HuH-7 (cell line): ENCODE data around the gene AXL.
"Not testable (repeated sequence)": the region's sequence is repeated elsewhere in the genome, so short reads cannot be mapped to it uniquely, and the experiment has no call there.

Source experiments
- DNase-seq: peaks from one replicate; pipeline ENCODE4 v3.0.0; 2011; ENCODE audit warnings: low spot score

The AXL gene

GRCh38 chr19:41206926-41207750, 11.9 kb upstream of the AXL start:
- DNase-seq = no peak

- no peak for DNase-seq
Measured at GRCh38 chr19:41214161-41214560, 4.9 kb upstream of the AXL start.

GRCh38 chr19:41217741-41218140, 1.3 kb upstream of the AXL start:
- no peak for DNase-seq

- no peak for DNase-seq
Measured at GRCh38 chr19:41218249-41218614, 791 bp upstream of the AXL start.

- DNase-seq = no peak
Measured at GRCh38 chr19:41219924-41220567, 1.0 kb downstream of the AXL start.

GRCh38 chr19:41220811-41221210, 1.8 kb downstream of the AXL start:
- DNase-seq = no peak

- DNase-seq = no peak
Measured at GRCh38 chr19:41221514-41222205, 2.6 kb downstream of the AXL start.

- no peak for DNase-seq
Measured at GRCh38 chr19:41222240-41222639, 3.2 kb downstream of the AXL start.

- DNase-seq = no peak
Measured at GRCh38 chr19:41223431-41224234, 4.6 kb downstream of the AXL start.

- no peak for DNase-seq
Measured at GRCh38 chr19:41224632-41225031, 5.6 kb downstream of the AXL start.

GRCh38 chr19:41225238-41226052, 6.4 kb downstream of the AXL start:
- DNase-seq = no peak

GRCh38 chr19:41226053-41226873, 7.2 kb downstream of the AXL start:
- peak; percentile 71 for DNase-seq

- no peak for DNase-seq
Measured at GRCh38 chr19:41226874-41227390, 7.9 kb downstream of the AXL start.

GRCh38 chr19:41228486-41228885, 9.5 kb downstream of the AXL start:
- DNase-seq = no peak

- not testable (repeated sequence) for DNase-seq
Measured at GRCh38 chr19:41229338-41229737, 10.3 kb downstream of the AXL start.

GRCh38 chr19:41230067-41230857, 11.2 kb downstream of the AXL start:
- no peak for DNase-seq

GRCh38 chr19:41232686-41233085, 13.7 kb downstream of the AXL start:
- DNase-seq = no peak

GRCh38 chr19:41233748-41234240, 14.8 kb downstream of the AXL start:
- DNase-seq = no peak

GRCh38 chr19:41234512-41235168, 15.6 kb downstream of the AXL start:
- DNase-seq = no peak
